GM21529 (cell line): ENCODE data around the gene DMRTB1.

ENCODE experiments used
- ATAC-seq: cut with Tn5 transposase; IDR thresholded peaks from one replicate; pipeline ENCODE4 v1.9.1; 2021; ENCODE audit not compliant: unreplicated experiment

DMRTB1 gene

GRCh38 chr1:53507116-53507820 lies 48.1 kb downstream of the DMRTB1 start:
- ATAC-seq, result no peak

GRCh38 chr1:53508056-53508990 lies 49.1 kb downstream of the DMRTB1 start:
- ATAC-seq, result no peak

- no peak for ATAC-seq
Observed at GRCh38 chr1:53508991-53509666, 49.9 kb downstream of the DMRTB1 start.

GRCh38 chr1:53509775-53510174 lies 50.6 kb downstream of the DMRTB1 start:
- no peak for ATAC-seq

- ATAC-seq, result no peak
Observed at GRCh38 chr1:53510215-53510614, 51.0 kb downstream of the DMRTB1 start.

- no peak for ATAC-seq
Observed at GRCh38 chr1:53511323-53511932, 52.2 kb downstream of the DMRTB1 start.

GRCh38 chr1:53511933-53512806 lies 53.0 kb downstream of the DMRTB1 start:
- ATAC-seq, result no peak

- no peak for ATAC-seq
Observed at GRCh38 chr1:53512807-53513755, 53.9 kb downstream of the DMRTB1 start.

GRCh38 chr1:53513846-53514245 lies 54.6 kb downstream of the DMRTB1 start:
- ATAC-seq, result no peak

GRCh38 chr1:53514436-53514835 lies 55.2 kb downstream of the DMRTB1 start:
- ATAC-seq, result no peak

GRCh38 chr1:53516181-53516580 lies 57.0 kb downstream of the DMRTB1 start:
- ATAC-seq, result no peak
